HK-2 (cell line): ENCODE results near the gene GPR176.

ENCODE experiments used
- DNase-seq: peaks from one replicate; pipeline ENCODE4 v3.0.0-alpha.2; 2018; ENCODE audit not compliant: unreplicated experiment

GPR176 gene

DNA sequence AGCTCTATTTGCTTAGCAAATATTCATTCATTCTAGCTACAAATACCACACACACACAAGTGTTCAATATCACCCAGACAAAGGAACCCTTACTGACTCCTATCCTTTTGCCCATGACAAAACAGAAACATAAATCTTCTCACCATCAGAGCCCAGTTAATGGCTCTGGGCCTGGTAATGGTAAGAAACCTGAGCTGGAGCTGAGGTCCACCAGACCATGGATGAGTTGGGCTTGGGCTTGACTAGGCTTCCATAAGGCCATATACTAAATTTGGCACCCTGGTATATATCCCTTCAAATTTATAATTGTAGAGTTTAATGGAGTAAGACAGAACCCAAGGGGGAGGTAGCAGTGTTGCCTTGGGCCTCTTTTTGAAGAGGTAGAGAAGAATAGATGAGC lies 29.4 kb downstream of the GPR176 start:
- no peak for DNase-seq

DNA sequence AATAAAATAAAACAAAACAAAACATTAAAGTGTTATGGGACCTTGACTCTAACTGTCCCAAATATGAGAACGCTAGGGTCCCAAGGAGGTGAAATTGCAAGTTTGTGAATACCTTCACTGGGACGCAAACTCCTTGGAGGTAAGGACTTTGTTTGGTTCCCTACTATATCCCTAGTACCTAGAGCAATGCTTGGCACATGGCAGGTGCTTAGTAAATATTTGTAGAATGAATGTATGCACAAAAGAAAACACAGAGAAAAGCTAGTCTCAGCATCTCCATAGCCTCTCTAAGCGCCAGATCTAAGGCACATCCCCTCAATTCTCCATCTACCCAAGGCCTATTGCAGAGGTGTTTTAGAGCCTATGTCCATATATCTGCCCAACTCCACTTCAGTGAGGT lies 30.5 kb downstream of the GPR176 start:
- no peak for DNase-seq

DNA sequence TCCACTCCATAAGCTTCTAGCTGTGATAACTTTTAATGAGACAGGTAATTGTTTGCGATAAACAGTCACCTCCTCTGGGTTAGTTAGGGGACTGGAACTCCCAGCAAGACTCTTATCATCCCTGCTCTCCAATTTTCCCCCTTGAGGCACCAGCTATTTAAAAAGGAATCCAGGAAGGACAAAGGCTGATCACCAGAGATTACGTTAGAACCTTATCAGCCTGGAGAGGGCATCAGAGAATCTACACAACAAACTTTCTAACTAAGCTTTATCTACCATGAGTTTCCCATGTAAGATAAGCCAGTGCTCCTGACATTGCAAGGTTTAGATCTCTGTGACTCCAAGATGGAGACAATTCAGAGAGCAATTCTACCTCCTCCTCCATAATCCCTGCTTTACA lies 31.3 kb downstream of the GPR176 start:
- DNase-seq: no peak

DNA sequence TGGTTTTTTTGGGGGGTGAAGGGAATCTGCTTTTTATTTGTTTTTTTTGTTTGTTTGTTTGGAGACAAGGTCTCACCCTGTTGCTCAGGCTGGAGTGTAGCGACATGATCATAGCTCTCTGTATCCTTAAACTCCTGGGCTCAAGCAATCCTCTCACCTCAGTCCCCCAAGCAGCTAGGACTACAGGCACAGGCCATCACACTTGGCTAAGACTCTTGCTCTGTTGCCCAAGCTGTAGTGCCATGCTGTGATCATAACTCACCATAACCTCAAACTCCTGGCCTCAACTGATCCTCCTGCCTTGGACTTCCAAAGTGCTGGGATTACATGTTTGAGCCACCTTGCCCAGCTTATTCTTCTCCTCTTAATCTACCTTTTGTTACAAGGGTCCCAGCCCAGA lies 31.8 kb downstream of the GPR176 start:
- no peak for DNase-seq

DNA sequence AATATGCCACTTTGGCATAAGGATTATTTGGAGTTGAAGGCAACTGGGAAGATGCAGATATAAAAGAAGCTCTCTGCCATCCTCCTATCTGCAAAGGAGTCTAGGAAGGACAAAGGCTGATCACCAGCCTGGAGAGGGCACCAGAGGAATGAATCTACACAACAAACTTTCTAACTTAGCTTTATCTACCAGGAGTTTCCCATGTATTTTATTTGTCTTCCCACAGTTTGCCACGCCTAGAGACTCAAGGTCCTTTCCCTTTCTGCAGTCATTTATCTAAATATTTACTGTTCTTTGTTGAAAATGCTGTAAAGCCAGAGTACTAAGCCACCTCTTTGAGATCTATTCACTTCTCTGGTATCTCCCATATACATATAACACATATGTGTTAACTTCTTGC lies 32.2 kb downstream of the GPR176 start:
- no peak for DNase-seq

DNA sequence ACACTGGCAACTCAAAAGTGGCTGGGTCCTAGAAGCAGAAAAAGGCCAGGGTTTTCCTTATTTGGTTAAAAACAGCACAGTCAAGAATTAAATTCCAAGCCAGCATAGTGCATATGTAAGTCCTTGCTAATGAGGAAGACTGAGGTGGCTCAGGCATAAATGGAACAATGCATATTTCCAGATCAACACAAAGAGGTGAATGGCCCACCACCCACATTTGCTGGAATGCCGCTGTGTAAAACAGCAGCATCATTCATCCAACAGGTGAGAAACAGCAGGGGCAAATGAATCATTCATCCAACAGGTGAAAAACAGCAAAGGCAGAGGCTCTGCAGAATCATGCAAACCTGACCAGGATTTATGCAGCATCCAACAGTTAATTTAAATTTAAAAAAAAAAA lies 32.9 kb downstream of the GPR176 start:
- DNase-seq: no peak

DNA sequence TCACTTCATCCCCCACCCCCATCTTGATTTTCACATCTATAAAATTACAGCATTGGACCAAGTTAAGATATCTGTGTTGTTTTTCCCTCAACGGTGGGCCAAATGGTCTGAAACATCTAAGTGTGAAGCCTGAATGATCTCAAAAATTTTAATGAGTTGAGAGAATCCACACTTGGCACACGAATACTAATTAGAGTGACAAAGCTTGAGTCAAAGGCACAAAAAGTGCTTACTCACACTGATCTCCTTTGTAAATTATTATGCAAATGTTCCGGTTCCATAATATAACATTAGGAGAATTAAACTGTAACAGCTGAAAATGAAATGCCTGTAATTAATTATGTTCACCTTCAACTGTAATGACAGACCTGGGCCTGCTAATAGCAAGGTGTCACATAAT lies 33.6 kb downstream of the GPR176 start:
- no peak for DNase-seq

DNA sequence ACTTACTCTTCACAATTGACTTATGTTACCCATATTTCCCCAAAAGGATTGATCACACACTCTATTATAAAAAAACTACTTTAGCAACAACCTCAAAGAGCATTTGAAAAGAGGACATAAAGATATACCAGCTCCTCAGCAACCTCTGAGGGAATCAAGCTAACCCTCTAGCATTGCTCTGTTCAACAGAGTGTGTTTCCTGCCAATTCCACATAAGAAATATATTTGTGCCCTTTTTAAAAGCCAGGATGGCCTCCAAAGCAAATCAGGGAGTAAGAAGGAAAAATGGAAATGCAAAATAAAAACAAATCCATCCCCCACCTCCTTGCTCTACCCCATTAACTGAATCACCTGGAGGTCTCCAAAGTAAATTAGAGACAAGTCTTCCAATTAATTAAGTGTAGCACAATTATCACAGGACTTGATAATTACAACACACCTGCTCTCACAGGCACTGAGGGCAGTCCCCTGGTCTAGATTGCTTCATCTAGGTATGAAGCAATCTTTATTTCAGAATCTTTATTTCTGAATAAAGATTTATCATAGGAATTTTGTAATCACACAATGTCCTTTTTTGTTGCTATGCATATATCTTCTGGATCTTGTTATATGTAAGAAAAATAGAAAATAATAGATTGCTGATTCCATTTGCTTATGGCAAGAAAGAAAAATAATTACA lies 34.8 kb downstream of the GPR176 start:
- DNase-seq: no peak

DNA sequence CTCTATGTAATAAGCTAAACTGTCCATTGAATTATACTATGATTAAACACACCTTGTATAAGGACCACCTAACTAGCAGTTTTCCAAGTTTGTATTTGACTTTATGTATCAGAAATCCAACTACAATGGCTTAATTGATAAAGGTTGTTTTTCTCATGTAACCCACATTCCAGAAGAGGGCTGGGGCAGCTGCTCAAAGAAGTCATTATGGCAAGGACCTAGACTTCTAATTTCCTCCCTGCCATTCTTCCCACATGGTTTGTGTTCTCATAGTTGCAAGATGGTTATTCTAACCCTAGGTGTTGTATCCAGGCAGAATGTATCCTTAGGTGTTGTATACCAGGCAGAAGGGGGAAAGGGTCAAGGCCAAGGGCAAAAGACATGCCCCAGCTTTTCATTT lies 35.7 kb downstream of the GPR176 start:
- DNase-seq: no peak

DNA sequence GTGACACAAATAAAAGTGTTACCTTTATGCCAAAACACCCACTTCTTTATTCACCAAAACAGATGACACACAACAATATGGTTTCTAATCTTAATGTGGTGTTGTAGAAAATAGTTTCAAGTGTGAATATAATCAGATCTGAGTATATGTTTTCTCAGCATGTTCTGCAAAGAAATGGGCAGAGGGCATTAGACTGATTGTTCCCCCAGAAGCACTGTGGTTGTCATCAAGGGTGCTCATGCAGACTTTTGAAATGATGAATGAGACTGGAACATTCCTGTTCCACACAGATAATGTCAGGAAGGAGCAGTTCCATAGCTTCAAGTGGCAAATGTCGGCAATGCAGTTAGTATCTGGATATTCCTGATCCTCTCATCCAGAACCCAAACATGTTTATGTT lies 37.5 kb downstream of the GPR176 start:
- DNase-seq: no peak

DNA sequence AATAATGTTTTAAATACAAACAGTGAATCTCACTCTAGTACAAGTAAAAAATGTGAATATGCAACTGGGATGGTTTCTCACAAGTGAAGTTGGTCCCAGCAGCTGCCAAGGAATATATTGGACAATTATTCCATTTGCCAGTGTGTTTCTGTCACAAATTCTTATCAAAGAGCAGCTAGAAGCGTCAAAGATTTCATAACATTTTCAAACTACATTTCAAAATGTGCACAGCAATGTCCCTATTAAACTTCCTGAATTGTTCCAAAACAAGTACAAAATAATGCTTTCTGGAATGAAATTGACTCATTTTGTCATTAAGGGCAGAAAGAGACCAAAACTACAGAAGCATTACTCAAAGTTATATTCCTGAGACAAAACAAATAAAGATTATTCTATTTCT lies 38.3 kb downstream of the GPR176 start:
- DNase-seq: no peak

DNA sequence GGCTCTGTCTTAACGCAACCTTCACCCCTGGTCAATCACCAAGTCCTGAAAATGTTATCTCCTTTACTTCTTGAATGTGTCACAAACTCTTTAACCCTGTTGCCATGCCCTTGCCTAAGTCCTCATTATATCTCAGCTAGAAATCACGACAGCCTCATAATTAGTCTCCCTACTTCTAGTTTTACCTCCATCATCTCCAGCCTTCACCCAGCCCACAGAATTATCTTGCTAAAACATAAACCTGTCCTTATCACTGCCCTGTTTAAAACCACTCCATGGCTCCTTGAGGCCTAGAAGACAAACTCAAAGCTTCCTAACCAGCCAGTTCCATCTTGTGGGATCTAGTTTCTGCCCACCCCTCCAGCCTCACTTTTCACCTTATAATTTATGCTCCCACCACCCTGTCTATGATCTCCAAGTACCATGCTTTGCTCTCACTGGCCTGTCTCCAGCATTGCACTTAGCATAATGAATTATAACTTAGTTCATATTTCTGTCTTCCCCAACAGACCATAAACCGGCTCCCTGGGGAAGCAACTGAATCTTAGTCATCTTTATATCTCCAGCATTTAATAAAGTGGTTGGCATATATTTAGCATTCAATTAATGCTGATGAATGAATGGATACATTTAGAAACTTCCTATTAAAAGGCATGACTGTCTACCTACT lies 39.2 kb downstream of the GPR176 start:
- DNase-seq: no peak

DNA sequence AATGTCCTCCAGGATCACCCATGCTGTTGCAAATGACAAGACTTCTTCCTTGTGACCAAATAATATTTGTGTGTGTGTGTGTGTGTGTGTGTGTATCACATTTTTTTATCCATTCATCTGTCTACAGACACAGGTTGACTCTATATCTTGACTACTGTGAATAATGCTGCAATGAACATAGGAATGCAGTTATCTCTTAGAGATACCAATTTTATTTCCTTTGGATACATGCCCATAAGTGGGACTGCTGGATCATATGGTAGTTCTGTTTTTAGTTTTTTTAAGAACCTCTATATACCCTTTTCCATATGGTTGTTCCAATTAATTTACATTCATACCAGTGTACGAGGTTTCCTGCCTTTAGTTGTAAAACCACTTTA lies 41.7 kb downstream of the GPR176 start:
- no peak for DNase-seq

DNA sequence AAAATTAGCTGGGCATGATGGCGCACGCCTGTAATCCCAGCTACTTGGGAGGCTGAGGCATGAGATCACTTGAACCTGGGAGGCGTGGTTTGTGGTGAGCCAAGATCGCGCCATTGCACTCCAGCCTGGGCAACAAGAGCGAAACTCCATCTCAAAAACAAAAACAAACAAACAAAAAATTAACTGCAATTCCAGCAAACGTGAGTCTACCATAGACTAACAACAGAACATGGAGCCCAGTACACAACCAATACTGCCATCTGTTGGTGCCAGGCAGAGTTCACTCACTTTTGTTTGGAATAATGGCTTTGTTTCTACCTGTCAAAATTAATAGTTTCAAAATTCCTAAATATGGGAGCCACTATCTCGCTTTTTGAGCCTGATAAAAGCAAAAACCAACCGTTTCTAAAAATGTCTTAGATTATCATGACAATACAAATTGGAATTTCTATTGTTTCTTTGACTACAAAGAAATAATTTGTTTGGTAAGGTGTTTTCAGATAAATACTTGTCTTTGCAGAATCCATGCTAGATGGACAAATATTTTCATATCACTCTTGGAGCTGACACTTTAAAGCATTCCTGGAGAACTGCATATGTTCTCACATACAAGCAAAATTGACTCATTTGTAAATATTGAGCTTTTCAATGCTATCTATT lies 45.0 kb downstream of the GPR176 start:
- DNase-seq: no peak

DNA sequence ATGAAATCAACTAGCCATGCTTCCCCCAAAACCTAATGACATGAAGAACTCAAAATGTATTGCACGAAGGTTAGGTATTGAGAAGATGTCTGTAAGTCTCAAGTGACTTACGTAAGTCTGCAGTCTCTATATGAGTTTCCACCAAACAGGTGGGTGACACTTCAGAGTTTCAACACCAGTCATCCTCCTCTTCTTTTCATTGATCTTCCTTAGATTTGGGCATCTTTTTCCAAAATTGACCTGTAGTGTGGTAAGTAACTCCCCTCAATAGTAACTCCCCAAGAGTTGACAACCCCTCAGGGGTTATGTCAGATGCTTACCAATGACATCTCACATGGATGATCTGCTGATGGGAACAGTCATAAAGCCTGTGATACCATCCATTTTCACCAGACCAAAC lies 46.1 kb downstream of the GPR176 start:
- DNase-seq: no peak

DNA sequence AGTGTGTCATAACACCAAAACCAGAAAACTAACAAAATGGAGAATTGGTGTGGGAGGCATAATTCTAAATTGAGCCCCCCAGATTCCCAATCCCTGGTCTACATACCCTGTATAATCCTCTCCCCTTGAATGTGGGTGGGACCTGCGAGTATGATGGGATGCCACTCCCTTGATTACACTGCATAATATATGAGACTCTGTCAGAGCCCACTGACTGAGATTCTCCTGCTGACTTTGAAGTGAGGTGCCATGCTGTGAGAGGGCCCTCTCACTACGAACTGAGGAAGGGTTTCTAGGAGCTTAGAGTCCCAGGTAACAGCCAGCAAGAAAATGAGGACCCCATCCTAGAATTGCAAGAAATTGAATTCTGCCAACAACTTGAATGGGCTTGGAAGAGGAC lies 49.5 kb downstream of the GPR176 start:
- no peak for DNase-seq

DNA sequence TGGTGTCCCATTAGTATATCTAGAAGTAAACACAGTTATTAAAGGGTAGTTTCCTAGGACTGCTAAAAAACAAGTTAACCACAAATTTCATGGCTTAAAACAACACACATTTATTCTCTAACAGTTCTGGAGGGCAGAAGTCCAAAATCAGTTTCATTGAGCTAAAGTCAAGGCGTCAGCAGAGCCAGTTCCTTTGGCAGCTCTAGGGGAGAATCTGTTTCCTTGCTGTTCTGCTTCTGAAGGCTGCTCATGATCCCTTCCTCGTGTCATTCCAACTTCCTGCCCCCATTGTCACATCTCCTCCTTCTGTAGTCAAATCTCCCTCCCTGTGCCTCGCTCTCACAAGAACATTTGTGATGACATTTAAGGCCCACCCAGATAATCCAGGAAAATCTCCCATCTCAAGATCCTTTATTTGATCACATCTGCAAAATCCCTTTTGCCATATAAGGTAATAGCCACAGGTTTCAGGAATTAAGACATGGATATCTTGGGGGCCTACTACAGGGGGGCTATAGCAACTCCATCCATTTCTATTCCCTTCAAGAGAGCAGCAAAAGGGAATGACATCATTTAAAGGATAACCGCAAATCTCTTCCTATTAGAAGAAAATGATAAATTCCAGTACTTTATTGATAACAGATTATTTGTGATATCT lies 50.1 kb downstream of the GPR176 start:
- DNase-seq: no peak

DNA sequence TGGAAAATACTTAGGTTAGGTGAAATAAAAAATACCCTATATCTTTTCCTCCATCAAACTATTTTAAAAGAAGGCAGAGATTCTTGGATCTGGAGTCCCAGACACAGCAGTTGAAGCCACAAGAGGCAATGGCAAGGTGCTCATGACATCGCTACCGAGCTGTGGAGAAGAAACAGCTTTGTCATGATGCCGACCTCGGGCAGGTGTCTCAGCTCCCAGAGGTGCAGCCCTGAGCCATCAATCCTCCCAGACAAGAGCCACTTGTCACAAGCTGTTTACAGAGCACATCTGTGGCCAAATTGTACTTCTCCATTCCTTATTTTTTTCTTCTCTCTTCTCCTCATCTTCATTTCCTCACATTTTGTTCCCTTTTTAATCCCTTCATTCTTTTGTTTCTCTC lies 50.8 kb downstream of the GPR176 start:
- DNase-seq: no peak

DNA sequence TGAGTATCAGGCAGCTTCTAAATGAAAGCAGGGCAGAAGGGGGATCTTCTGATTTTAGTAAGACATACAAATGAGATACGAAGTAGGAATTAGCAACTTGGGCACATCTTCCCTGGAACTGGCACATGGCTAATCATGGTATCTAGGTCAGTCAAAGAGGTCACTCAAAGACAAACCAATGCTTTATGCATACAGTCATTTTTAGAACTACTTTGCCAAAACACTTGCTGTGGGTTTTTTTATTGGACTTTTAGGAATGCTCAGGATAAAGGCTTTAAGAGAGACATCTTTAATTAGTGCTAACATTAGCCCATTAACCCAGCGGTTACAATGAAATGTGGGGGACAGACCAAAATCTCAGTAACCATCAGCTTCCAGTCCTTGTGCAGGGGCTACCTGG lies 51.7 kb downstream of the GPR176 start:
- no peak for DNase-seq

DNA sequence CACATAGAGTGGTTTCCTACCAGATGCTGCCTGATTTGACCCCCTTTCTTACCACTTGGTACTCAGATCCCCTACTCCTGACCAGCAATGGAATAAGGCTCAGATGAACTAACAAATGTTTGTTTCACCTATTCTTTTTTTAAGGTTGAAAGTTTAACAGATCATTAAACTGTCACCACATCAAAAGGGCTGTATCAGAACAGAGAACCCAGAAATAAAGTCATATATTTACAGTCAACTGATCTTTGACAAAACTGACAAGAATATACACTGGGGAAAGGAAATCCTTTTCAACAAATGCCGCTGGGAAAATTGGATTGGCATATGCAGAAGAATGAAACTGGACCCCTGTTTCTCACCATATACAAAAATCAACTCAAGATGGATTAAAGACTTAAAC lies 56.0 kb downstream of the GPR176 start:
- no peak for DNase-seq

DNA sequence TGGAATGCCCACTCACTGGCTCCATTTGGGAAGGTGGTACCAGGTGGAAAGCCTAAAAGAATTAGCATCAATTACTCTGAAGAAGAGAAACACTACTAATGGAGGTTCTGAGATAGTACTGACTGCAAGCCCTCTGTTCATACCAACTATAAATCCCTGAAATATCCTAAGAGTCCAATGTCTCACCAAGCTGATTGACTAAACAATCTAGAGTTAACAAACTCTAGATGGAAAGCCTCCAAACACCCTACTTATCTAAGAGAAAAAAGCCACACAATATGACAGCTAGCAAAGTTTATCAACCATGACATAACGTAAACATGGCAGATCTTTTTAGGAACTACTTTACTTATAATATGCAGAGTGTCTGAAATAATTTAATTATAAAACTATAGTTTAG lies 59.2 kb downstream of the GPR176 start:
- DNase-seq: no peak

DNA sequence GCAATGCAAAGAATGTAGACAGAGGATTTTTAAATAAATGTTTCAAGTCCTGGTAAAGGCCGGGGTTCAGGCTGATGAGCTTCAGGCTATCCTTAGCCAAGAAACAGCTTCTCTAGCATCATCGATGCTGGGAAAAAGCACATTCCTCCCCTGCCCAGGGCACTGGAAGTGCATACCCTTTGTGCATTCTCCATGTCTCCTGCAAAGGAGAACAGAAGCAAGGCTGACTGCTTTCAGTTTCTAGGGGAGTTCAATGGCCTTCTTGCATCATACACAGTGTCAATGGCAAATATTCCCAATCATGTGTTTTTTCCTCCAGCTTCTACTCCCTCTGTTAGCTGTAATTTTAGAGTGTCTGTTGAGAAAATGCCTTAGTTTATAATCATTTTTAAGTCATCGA lies 59.9 kb downstream of the GPR176 start:
- no peak for DNase-seq

DNA sequence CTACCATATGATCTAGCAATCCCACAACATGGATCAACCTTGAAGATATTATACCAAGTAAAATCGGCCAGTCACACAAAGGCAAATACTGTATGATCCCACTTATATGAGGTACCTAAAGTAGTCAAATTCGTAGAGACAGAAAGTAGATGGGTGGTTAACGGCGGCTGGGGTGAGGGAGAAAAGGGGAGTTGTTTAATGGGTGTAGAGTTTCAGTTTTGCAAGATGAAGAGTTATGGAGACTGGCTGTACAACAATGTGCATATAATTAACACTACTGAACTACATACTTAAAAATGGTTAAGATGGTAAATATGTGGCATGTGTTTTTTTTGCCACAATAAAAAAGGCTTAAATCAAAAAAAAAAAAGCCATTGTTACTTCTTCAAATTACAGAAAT lies 60.4 kb downstream of the GPR176 start:
- no peak for DNase-seq
